Breast epithelium (tissue), 4 donors: Measurements from ENCODE around the gene ARHGAP8. TPM values are rescaled to one million over a fixed set of nuclear protein-coding genes. Genes with fewer than 3 reads are reported as not detected.

ENCODE experiments used
- DNase-seq, 2 donors: peaks; one replicate each; pipeline ENCODE4 v3.0.0-alpha.2; 2019; ENCODE audit warnings: low spot score in 2 of 2
- H3K27ac ChIP-seq, 2 donors: fragments of 200-600 bp; sonication (generic) in 1 of 2; one replicate each; pipeline ENCODE4 v1.5.1; 2016 to 2019; ENCODE audit warnings: mild to moderate bottlenecking in 1 of 2
- H3K27me3 ChIP-seq, 2 donors: fragments of 200-600 bp; sonication (generic) in 1 of 2; one replicate each; pipeline versions ENCODE4 v1.5.1 to v1.6.0; 2017 to 2019; ENCODE audit warnings: control low read depth in 1 of 2, mild to moderate bottlenecking in 1 of 2
- H3K36me3 ChIP-seq: fragments of 200-600 bp; one replicate; pipeline ENCODE4 v1.5.1; 2019
- H3K4me1 ChIP-seq, 2 donors: fragments of 200-600 bp; sonication (generic); one replicate each; pipeline ENCODE4 v1.5.1; 2016 to 2019; ENCODE audit warnings: control low read depth in 1 of 2
- H3K4me3 ChIP-seq, 3 donors: fragments of 200-600 bp; sonication (generic); 1 replicate in 2 of 3; 2 replicates in 1 of 3; pipeline ENCODE4 v1.5.1; 2016 to 2019; ENCODE audit warnings: mild to moderate bottlenecking in 3 of 3, moderate library complexity in 2 of 3
- H3K9me3 ChIP-seq, 2 donors: fragments of 200-600 bp; sonication (generic) in 1 of 2; one replicate each; pipeline ENCODE4 v1.5.1; 2016 to 2019; ENCODE audit warnings: control low read depth in 1 of 2
- POLR2A ChIP-seq: fragments of 450-650 bp; IDR thresholded peaks from one replicate; pipeline ENCODE4 v1.6.1; 2016; ENCODE audit warnings: antibody characterized with exemption, mild to moderate bottlenecking, moderate library complexity
- POLR2AphosphoS5 ChIP-seq, 3 donors: sonication (generic); formaldehyde crosslinking; IDR thresholded peaks; one replicate each; pipeline ENCODE4 v1.6.1; 2017; ENCODE audit warnings: antibody characterized with exemption in 3 of 3
- intact Hi-C: fragments of 100-400 bp; cut with DNase I; formaldehyde crosslinking; loops from one replicate; pipeline ENCODE4 v1.15.1; 2023; ENCODE audit warnings: low total_unique reads
- total RNA-seq, 3 donors: library from RNA; depleted of rRNA; stranded (reverse); fragments of >200 nt; gene quantifications; one replicate each; pipeline ENCODE4 v1.1.0, GENCODE V29; 2016
- TF ChIP-seq, protein P1 (sequence below), 3 donors: fragments of 450-650 bp; IDR thresholded peaks; one replicate each; pipeline ENCODE4 v1.5.1; 2016 to 2017; ENCODE audit warnings: antibody characterized with exemption in 3 of 3, mild to moderate bottlenecking in 3 of 3, moderate library complexity in 3 of 3

The ARHGAP8 gene
- total RNA-seq, 3 donors from 2014 or later: 9.8 to 39.4 (median 32.4) TPM

DNA sequence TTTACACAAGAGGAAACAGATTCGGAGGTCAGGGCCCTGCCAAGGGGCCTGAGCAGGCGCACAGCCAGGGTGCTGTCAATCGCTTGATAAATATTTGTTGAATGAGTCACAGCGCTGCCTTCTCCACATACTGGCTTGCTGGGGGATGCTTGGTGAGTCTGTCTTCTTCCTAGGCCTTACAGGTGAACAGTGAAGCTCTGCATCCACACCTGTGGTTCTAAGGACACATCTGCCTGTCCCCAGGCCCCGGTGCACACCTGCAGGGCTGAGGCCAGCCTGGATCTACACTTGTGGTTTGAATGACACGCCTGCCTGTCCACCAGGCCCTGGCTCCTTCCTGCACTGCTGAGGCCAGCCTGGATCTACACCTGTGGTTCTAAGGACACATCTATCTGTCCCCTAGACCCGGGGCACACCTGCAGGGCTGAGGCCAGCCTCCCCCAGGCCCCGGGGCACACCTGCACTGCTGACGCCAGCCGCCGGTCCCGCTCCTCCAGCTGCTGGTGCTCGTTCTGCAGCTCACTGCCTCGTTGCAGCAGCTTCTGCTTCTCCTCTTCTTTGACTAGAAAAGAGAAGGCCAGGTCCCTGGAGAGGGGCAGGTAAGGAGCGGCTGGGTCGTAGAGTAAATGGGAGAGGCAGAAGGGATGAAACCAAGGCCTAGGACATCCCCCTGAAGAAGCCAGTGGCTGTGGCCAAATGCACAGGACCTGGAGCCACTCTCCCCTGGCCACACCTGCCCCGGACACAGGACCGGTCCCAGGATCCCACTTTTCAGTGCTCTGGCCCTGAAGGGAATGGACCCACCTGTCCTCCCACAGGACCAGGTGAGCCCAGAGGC lies 132.8 kb downstream of the ARHGAP8 start:
- Histone ChIP-seq H3K9me3 (no peaks in the 10 kb centered on the region), H3K4me3 (no peak overlapping the region), H3K27ac (no peak overlapping the region), H3K27me3 (no peaks in the 10 kb centered on the region), H3K36me3 (no peaks in the 10 kb centered on the region), H3K4me1 (no peaks in the 10 kb centered on the region)
- DNase-seq: peak in 1 of 2 donors; percentile 52
- TF ChIP-seq POLR2A (no peak), POLR2AphosphoS5 (IDR thresholded peaks at IDR 0.05) (no peak)
- TF ChIP-seq, protein P1, sequence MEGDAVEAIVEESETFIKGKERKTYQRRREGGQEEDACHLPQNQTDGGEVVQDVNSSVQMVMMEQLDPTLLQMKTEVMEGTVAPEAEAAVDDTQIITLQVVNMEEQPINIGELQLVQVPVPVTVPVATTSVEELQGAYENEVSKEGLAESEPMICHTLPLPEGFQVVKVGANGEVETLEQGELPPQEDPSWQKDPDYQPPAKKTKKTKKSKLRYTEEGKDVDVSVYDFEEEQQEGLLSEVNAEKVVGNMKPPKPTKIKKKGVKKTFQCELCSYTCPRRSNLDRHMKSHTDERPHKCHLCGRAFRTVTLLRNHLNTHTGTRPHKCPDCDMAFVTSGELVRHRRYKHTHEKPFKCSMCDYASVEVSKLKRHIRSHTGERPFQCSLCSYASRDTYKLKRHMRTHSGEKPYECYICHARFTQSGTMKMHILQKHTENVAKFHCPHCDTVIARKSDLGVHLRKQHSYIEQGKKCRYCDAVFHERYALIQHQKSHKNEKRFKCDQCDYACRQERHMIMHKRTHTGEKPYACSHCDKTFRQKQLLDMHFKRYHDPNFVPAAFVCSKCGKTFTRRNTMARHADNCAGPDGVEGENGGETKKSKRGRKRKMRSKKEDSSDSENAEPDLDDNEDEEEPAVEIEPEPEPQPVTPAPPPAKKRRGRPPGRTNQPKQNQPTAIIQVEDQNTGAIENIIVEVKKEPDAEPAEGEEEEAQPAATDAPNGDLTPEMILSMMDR (IDR thresholded peaks at IDR 0.05): no peak
- intact Hi-C loops: no loop called here

DNA sequence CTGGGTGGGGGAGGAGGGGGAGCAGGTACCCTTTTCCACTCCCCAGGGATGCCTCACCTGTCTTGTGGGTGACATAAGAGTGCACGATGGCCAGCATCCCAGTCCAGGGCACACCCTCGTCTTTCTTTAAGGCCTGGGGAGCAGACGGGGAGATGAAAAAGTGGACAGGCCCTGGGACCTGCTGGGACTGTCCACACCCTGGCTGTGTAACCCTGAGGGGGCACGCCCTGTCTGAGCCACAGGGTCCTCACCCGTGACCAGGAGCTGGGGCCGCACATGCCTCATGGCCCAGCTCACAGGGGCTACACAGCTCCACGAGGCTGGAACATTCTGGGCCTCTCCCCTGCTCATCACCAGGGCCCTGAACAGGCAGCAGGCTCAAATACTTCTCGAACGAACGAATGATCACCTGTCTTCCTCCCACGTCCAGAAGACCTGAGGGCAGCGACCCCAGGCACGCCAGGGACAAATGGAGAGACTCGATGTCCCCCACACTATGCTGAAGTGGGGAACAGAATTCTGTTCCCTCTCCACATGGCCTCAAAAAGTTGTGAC lies 133.5 kb downstream of the ARHGAP8 start:
- Histone ChIP-seq H3K4me3 (no peak overlapping the region), H3K27me3 (no peaks in the 10 kb centered on the region), H3K36me3 (no peaks in the 10 kb centered on the region), H3K27ac (no peak overlapping the region), H3K4me1 (no peaks in the 10 kb centered on the region), H3K9me3 (no peaks in the 10 kb centered on the region)
- intact Hi-C loops: no loop called here
- TF ChIP-seq, protein P1 (IDR thresholded peaks at IDR 0.05): no peak
- TF ChIP-seq POLR2A: no peak
- TF ChIP-seq POLR2AphosphoS5 (IDR thresholded peaks at IDR 0.05): no peak
- no peak for DNase-seq

DNA sequence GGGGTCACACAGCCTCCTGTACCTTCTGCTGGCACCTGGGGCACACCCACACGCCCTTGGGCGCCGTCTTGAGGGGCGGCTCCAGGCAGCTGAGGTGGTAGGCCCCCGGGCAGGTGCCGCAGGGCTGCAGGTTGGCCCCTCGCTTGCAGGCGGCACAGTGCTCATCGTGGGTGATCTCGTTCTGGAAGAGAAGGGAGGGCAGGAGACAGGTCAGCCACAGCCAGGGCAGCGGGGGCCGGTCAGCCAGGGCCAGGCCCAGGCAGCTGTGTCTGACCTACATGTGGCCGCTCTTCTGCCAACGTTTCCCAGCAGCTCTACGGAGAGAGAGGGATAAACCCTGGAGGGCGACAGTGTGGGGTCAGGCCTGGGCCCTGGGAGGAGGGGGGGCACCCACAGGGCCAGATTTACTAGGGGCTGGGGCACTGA lies 135.6 kb downstream of the ARHGAP8 start:
- DNase-seq: peak in 1 of 2 donors; percentile 35
- no peak overlapping the region for H3K27ac ChIP-seq
- H3K36me3 ChIP-seq: no peaks in the 10 kb centered on the region
- intact Hi-C loops: no loop called here
- H3K4me3 ChIP-seq: no peak overlapping the region
- TF ChIP-seq POLR2AphosphoS5 (IDR thresholded peaks at IDR 0.05) (no peak), POLR2A (no peak)
- TF ChIP-seq, protein P1 (IDR thresholded peaks at IDR 0.05): no peak
- H3K27me3 ChIP-seq: no peaks in the 10 kb centered on the region
- H3K4me1 ChIP-seq: no peaks in the 10 kb centered on the region
- H3K9me3 ChIP-seq: no peaks in the 10 kb centered on the region

DNA sequence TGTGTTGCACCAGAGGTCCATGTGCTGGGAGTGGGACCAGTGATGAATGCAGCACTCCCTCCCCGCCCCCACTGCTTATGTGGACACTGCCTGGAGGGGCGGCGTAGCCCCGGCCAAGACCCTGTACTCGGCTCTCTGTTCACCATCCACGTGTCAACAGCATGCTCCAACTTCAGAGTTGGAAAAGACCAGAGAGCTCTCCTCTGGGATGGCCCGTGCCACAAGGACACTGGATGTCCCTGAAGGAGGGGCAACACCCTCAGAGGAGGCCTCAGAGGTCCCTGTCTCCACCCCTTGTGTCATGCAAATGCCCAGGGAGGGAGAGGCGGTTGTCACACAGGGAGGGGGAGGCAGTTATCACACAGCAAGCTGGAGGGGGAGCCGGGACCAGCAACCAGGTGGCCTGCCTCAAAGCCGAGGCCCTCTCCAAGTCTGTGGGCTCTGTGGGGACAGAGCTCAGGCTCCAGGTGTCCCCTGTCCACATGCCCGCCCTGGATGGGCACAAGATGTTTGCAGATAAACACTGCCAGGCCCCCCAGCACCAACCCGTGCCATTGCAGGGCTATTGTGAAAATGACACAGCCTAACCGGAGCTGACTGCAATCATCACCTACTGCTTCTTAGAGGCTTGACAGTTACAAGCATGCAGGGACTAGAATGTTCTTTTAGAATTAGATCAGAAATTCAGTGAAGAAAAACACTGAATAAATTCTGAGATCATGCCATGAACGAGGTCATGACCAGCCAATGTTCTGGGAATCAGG lies 136.3 kb downstream of the ARHGAP8 start:
- TF ChIP-seq POLR2A (no peak), POLR2AphosphoS5 (IDR thresholded peaks at IDR 0.05) (no peak)
- TF ChIP-seq, protein P1 (IDR thresholded peaks at IDR 0.05): no peak
- H3K4me1 ChIP-seq: no peaks in the 10 kb centered on the region
- no peak overlapping the region for H3K27ac ChIP-seq
- H3K36me3 ChIP-seq: no peaks in the 10 kb centered on the region
- H3K27me3 ChIP-seq: no peaks in the 10 kb centered on the region
- no peak overlapping the region for H3K4me3 ChIP-seq
- H3K9me3 ChIP-seq: no peaks in the 10 kb centered on the region
- DNase-seq: peak in 1 of 2 donors; percentile 44
- intact Hi-C loops: no loop called here
